SJSA1 (cell line): Measurements from ENCODE around the gene PRPH. TPM values are rescaled to one million over a fixed set of nuclear protein-coding genes. Genes with fewer than 3 reads are reported as not detected.
"Not testable (repeated sequence)": the region's sequence is repeated elsewhere in the genome, so short reads cannot be mapped to it uniquely, and the experiment has no call there.

ENCODE experiments used
- DNase-seq, 2 experiments: peaks; one replicate each; pipeline ENCODE4 v3.0.0-alpha.2; 2015 to 2020; ENCODE audit warnings: low spot score in 2 of 2, low read depth in 1 of 2
- H3K27ac ChIP-seq: fragments of 250-450 bp; sonication (Bioruptor Pico); 2 replicates; pipeline ENCODE4 v1.5.1; 2020; ENCODE audit warnings: mild to moderate bottlenecking, moderate library complexity
- H3K27me3 ChIP-seq: fragments of 250-450 bp; sonication (Bioruptor Pico); replicated peaks from 2 replicates; pipeline ENCODE4 v1.5.1; 2020; ENCODE audit warnings: mild to moderate bottlenecking, moderate library complexity
- H3K36me3 ChIP-seq: fragments of 250-450 bp; sonication (Bioruptor Pico); 2 replicates; pipeline ENCODE4 v1.5.1; 2020; ENCODE audit warnings: mild to moderate bottlenecking
- H3K4me1 ChIP-seq: fragments of 250-450 bp; sonication (Bioruptor Pico); replicated peaks from 2 replicates; pipeline ENCODE4 v1.6.1; 2021; ENCODE audit warnings: mild to moderate bottlenecking
- H3K4me3 ChIP-seq: fragments of 250-450 bp; sonication (Bioruptor Pico); 2 replicates; pipeline ENCODE4 v1.5.1; 2020; ENCODE audit warnings: mild to moderate bottlenecking
- H3K9me3 ChIP-seq: fragments of 250-450 bp; sonication (Bioruptor Pico); replicated peaks from 2 replicates; pipeline ENCODE4 v1.5.1; 2020; ENCODE audit warnings: mild to moderate bottlenecking
- total RNA-seq: library from RNA; depleted of rRNA; stranded (reverse); fragments of >200 nt; shearing (Covaris generic); gene quantifications from 2 replicates; pipeline ENCODE4 v1.2.3, GENCODE V29; 2014

PRPH gene
- total RNA-seq, 1 experiment from 2014 or later, result not detected

DNA sequence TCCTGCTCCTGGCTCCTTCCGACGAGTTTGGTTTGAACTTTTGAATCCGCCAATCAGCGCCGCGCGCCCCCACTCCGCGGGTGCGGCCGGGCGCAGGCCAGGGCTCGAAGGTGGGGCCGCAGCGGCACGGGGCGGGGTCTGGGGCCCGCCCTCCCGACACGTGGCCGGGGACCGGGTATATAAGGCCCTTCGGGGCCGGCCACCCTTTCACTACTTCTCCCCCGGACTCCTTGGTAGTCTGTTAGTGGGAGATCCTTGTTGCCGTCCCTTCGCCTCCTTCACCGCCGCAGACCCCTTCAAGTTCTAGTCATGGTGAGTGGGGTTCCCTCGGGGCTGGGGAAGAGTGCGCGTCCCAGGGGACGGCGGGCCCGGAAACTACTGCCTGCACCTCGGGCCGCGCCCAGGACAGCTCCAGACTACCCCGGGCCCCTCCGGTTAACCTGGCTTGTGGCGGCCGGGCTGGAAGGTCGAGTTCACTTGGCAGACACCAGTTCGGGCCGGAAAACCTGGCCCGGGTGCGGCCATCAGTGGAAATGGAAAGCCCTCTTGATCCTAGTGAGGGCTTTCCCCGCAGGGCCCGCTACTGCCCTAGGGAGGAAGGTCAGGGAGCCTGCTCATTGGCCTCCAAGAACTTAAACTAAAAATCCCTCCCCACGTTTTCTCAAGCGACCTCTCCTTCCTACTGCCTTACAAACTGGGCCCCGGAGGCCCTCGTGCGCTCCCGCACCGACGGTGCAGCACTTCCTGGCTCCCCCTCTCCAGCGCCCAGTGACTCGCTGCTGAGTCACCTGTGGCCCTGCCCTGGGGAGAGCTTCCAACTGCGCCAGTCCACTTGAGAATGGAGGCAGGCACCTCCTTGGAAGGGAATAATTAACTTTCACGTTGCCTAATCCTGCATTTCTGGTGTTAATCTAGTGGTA lies 29.8 kb upstream of the PRPH start, which contains the start of gene TUBA1C:
Gene TUBA1C (plus strand): TSS at position 210 of the 920 bp plus-strand sequence. CDS start 100 bp downstream, at position 310.
- Histone ChIP-seq H3K4me1 (peaks cover 50% of the 10 kb centered on the region), H3K9me3 (no peaks in the 10 kb centered on the region), H3K27ac (peak within 1 kb of the TSS; percentile 91), H3K27me3 (no peaks in the 10 kb centered on the region), H3K36me3 (peaks cover 50% of the 10 kb centered on the region), H3K4me3 (peak within 1 kb of the TSS; percentile 74)
- peak; percentile 96 for DNase-seq

DNA sequence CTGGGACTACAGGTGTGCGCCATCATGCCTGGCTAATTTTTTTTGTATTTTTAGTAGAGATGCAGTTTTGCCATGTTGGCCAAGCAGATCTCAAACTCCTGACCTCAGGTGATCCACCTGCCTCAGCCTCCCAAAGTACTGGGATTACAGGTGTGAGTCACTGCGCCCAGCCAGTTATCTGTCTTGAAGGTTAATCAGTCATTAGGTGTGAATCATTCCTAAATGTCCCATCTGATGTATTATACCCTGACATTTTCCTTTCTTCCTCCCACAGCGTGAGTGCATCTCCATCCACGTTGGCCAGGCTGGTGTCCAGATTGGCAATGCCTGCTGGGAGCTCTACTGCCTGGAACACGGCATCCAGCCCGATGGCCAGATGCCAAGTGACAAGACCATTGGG lies 25.8 kb upstream of the PRPH start:
- Histone ChIP-seq H3K4me1 (peaks cover 32% of the 10 kb centered on the region), H3K27ac (peak overlapping the region; percentile 56), H3K36me3 (peaks cover 85% of the 10 kb centered on the region), H3K4me3 (peak overlapping the region; percentile 12; the same call in 1 of the 2 replicates)
- DNase-seq, H3K27me3 ChIP-seq, H3K9me3 ChIP-seq: not testable (repeated sequence)

GRCh38 chr12:49272790-49273725 lies 21.9 kb upstream of the PRPH start:
- H3K27ac ChIP-seq, result no peak overlapping the region
- peaks cover 16% of the 10 kb centered on the region for H3K4me1 ChIP-seq
- peak in 1 of 2 experiments; percentile 15 for DNase-seq
- H3K4me3 ChIP-seq, result no peak overlapping the region
- H3K9me3 ChIP-seq, result 0 out of 2 replicates have a peak, but pooled peaks cover 3% of the 10 kb centered on the region
- H3K36me3 ChIP-seq, result peaks cover 61% of the 10 kb centered on the region
- 0 out of 2 replicates have a peak, but pooled peaks cover 3% of the 10 kb centered on the region for H3K27me3 ChIP-seq

DNA sequence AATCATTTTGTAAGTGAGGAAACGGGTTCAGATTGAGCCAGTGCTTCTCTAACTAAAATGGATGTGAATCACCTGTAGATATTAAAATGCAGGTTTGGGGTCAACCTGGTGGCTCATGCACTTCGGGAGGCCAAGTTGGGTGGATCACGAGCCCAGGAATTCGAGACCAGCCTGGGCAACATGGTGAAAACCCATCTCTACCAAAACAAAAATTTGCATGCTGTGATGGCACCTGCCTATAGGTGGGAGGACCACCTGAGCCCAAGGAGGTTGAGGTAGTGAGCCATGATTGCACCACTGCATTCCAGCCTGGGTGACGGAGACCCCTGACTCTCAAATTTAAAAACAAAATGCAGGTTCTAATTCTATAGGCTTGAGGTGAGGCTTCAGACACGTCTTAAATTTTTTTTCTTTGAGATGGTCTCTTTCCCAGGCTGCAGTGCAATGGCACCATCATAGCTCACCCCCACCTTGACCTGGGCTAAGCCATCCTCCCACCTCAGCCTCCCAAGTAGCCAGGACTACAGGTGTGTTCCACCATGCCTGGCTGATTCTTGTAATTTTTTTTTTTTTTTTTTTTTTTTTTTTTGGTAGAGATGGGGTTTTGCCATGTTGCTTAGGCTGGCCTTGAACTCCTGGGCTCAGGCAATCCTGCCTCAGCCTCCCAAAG lies 21.1 kb upstream of the PRPH start:
- no peak overlapping the region for H3K27ac ChIP-seq
- H3K27me3 ChIP-seq, result 0 out of 2 replicates have a peak, but pooled peaks cover 3% of the 10 kb centered on the region
- H3K4me1 ChIP-seq, result peaks cover 10% of the 10 kb centered on the region
- peaks cover 59% of the 10 kb centered on the region for H3K36me3 ChIP-seq
- no peak for DNase-seq
- no peak overlapping the region for H3K4me3 ChIP-seq
- 0 out of 2 replicates have a peak, but pooled peaks cover 3% of the 10 kb centered on the region for H3K9me3 ChIP-seq

GRCh38 chr12:49274396-49275069 lies 20.4 kb upstream of the PRPH start:
- Histone ChIP-seq H3K9me3 (0 out of 2 replicates have a peak, but pooled peaks cover 3% of the 10 kb centered on the region), H3K4me1 (peaks cover 3% of the 10 kb centered on the region; the same call in 1 of the 2 replicates), H3K4me3 (no peak overlapping the region), H3K27me3 (0 out of 2 replicates have a peak, but pooled peaks cover 3% of the 10 kb centered on the region), H3K27ac (0 out of 2 replicates have a peak overlapping the region, but pooled peaks have one; percentile 10), H3K36me3 (peaks cover 52% of the 10 kb centered on the region)
- DNase-seq, result peak in 1 of 2 experiments; percentile 20

DNA sequence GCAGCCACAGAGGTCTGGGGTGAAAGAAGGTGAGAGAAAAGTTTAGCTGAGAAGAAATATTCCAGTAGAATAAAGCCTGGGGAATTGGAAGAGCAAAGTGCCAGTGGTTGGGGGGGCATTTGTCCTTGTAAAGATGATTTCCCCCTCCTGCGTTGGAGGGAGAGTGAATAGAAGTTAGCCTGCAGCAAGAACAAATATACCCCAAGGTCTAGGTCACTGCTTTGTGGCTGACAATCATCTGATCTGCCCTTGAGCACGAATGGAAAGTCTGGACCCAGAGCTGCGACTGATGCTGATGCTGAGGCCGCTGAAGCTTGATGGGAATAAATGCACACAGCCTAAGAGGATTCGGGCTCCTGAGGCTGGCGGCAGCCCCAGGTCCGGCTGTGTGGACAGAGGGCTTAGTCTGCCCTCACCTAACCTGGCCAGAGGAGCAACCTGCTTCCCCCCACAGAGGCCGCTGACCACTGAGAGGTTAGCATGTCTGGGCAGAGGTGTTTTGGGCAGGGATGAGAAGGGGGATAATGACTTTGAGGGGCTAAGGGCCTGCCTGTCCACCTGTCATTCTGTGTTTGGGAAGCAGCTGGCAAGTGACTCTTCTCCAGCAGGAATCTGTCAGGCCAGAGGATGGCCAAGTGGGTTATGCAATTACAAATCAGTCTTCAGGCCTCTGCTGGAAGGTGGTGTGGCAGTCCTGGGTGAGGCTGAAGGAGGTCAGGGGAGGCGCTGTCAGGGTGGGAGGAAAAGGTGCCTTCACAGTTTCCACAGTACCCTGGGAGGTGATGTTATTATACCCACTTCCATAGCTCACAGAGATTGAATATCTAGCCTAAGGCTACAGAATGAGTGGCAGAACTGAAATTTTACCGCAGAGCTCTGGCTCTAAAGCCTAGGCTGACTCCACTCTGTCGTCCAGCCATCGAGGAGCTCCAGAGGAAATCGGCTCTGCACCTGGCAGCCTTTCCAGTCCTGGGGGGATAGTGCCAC lies 18.4 kb upstream of the PRPH start:
- Histone ChIP-seq H3K27ac (no peak overlapping the region), H3K4me1 (no peaks in the 10 kb centered on the region), H3K36me3 (peaks cover 31% of the 10 kb centered on the region), H3K9me3 (0 out of 2 replicates have a peak, but pooled peaks cover 3% of the 10 kb centered on the region), H3K27me3 (0 out of 2 replicates have a peak, but pooled peaks cover 3% of the 10 kb centered on the region), H3K4me3 (no peak overlapping the region)
- DNase-seq, result no peak

GRCh38 chr12:49277466-49277865 lies 17.5 kb upstream of the PRPH start:
- 0 out of 2 replicates have a peak, but pooled peaks cover 3% of the 10 kb centered on the region for H3K27me3 ChIP-seq
- no peaks in the 10 kb centered on the region for H3K4me1 ChIP-seq
- no peak overlapping the region for H3K27ac ChIP-seq
- H3K9me3 ChIP-seq, result 0 out of 2 replicates have a peak, but pooled peaks cover 3% of the 10 kb centered on the region
- DNase-seq, result no peak
- H3K36me3 ChIP-seq, result peaks cover 25% of the 10 kb centered on the region
- no peak overlapping the region for H3K4me3 ChIP-seq

- Histone ChIP-seq H3K4me1 (no peaks in the 10 kb centered on the region), H3K27ac (no peak overlapping the region), H3K4me3 (no peak overlapping the region), H3K36me3 (peaks cover 6% of the 10 kb centered on the region), H3K27me3 (no peaks in the 10 kb centered on the region), H3K9me3 (0 out of 2 replicates have a peak, but pooled peaks cover 3% of the 10 kb centered on the region)
- no peak for DNase-seq
These were observed 15.2 kb upstream of the PRPH start for GRCh38 chr12:49279706-49280159.

DNA sequence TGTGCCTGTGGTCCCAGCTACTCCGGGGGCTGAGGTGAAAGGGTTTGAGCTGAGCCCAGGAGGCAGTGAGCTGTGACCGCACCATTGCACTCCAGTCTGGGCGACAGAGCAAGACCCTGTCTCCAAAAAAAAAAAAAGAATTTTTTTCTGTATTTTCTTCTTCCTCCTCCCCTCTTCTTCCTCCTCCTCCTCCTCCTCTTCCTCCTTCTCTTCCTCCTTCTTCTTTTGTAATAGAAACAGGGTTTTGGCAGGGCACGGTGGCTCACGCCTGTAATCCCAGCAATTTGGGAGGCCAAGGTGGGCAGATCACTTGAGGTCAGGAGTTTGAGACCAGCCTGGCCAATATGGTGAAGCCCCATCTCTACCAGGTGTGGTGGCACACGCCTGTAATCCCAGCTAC lies 14.4 kb upstream of the PRPH start:
- not testable (repeated sequence) for H3K27me3 ChIP-seq

GRCh38 chr12:49282302-49282701 lies 12.6 kb upstream of the PRPH start:
- H3K9me3 ChIP-seq, result no peaks in the 10 kb centered on the region
- DNase-seq, result no peak
- H3K27me3 ChIP-seq, result no peaks in the 10 kb centered on the region
- H3K4me3 ChIP-seq, result no peak overlapping the region
- H3K36me3 ChIP-seq, result no peaks in the 10 kb centered on the region
- H3K4me1 ChIP-seq, result no peaks in the 10 kb centered on the region
- H3K27ac ChIP-seq, result no peak overlapping the region

More for the DNA sequence above, 14.4 kb upstream of the PRPH start:
- H3K4me1 ChIP-seq, H3K9me3 ChIP-seq, DNase-seq, H3K36me3 ChIP-seq, H3K4me3 ChIP-seq, H3K27ac ChIP-seq: not testable (repeated sequence)

DNA sequence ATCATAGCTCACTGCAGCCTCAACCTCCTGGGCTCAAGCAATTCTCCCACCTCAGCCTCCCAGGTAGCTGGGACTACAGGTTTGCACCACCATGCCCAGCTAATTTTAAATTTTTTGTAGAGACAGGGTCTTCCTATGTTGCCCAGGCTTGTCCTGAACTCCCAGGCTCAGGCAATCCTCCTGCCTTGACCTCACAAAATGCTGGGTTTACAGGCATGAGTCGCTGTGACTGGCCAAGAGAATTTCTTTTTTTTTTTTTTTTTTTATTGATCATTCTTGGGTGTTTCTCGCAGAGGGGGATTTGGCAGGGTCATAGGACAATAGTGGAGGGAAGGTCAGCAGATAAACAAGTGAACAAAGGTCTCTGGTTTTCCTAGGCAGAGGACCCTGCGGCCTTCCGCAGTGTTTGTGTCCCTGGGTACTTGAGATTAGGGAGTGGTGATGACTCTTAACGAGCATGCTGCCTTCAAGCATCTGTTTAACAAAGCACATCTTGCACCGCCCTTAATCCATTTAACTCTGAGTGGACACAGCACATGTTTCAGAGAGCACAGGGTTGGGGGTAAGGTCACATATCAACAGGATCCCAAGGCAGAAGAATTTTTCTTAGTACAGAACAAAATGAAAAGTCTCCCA lies 12.1 kb upstream of the PRPH start:
- H3K4me1 ChIP-seq, DNase-seq, H3K9me3 ChIP-seq, H3K27ac ChIP-seq, H3K36me3 ChIP-seq, H3K27me3 ChIP-seq, H3K4me3 ChIP-seq: not testable (repeated sequence)
